NCI-H2227 treated with DMSO at 0.1 percent for 48 hours (cell line): Measurements from ENCODE around the gene CTDP1.
"Not testable (repeated sequence)": the region's sequence is repeated elsewhere in the genome, so short reads cannot be mapped to it uniquely, and the experiment has no call there.

ENCODE experiments used
- DNase-seq: peaks from one replicate; lab custom pipeline; 2025; lab: John Stamatoyannopoulos, UW

The CTDP1 gene

GRCh38 chr18:79742076-79742475, 62.5 kb downstream of the CTDP1 start:
- DNase-seq = no peak

GRCh38 chr18:79744625-79745024, 65.0 kb downstream of the CTDP1 start:
- DNase-seq = no peak

GRCh38 chr18:79746730-79747129, 67.1 kb downstream of the CTDP1 start:
- no peak for DNase-seq

DNA sequence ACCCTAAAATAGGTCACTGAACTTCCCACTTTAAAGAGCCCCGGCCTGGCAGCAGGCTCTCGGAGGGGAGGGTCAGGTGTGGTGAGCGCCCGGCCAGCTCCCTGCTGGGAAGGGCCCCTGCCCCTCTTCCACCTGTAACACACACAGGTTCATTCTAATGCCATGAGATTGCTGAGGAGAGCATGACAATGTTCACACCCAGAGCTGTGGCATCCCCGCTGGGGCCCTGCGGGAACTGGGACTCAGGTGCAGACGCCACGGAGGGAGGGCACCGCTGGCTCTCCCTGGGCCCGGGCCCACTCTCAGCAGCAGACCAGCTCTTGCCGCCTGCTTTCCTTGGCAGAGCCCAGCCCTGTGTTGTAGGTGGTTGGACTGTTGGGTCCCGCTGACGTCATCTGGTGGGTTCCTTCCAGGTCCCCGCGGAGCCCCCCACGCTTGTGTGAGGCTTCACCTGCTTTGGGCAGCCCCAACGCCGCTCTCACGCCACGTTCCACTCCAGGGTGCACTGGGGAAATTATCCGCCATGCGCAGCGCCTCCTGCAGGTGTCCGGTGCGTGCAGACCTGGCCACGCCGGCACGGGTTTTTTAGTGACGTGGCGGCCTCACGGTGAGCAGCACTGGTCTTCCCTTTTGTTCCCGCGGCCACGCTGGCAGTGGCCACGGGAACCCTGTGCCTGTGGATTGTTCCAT, 67.7 kb downstream of the CTDP1 start:
- no peak for DNase-seq

- DNase-seq = no peak
Observed at GRCh38 chr18:79748321-79749180, 68.9 kb downstream of the CTDP1 start.

- DNase-seq = no peak
Observed at GRCh38 chr18:79749251-79750191, 69.9 kb downstream of the CTDP1 start.

GRCh38 chr18:79750980-79751571, 71.5 kb downstream of the CTDP1 start:
- DNase-seq = no peak

GRCh38 chr18:79751918-79752578, 72.4 kb downstream of the CTDP1 start:
- DNase-seq = not testable (repeated sequence)

DNA sequence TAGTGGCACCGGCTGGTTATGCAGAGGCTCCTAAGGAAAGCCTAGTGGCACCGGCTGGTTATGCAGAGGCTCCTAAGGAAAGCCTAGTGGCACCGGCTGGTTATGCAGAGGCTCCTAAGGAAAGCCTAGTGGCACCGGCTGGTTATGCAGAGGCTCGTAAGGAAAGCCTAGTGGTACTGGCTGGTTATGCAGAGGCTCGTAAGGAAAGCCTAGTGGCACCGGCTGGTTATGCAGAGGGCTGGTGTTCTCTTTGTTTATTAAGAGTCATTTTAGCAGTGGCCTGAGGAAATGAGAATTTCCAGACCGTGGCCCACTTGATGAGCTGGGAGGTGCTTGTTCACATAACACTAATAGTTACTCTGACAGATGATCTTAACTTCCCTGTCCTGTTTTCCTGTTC, 73.3 kb downstream of the CTDP1 start:
- DNase-seq = not testable (repeated sequence)

DNA sequence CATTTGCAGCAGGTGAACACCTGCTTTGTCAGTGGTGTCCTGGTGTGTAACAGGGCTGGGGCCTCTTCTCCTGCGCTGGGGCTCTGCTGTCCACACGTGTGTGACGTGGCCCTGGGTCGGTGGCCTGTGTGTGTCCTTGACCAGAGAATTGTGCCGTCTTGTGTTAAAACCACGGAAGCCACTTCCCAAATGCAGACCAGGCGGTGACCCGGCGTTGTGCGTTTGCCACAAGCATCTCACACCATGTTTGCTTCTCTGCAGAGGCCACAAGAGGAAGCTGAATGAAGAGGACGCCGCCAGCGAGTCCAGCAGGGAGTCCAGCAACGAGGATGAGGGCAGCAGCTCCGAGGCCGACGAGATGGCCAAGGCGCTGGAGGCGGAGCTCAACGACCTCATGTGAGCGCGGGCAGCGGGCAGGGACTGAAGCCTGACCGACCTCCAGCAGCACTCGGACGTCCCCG, 73.8 kb downstream of the CTDP1 start:
- no peak for DNase-seq

- no peak for DNase-seq
Observed at GRCh38 chr18:79754022-79754761, 74.6 kb downstream of the CTDP1 start.

- no peak for DNase-seq
Observed at GRCh38 chr18:79754831-79755351, 75.3 kb downstream of the CTDP1 start.

GRCh38 chr18:79755496-79756142, 76.0 kb downstream of the CTDP1 start:
- DNase-seq = no peak

- no peak for DNase-seq
Observed at GRCh38 chr18:79756143-79756500, 76.5 kb downstream of the CTDP1 start.

DNA sequence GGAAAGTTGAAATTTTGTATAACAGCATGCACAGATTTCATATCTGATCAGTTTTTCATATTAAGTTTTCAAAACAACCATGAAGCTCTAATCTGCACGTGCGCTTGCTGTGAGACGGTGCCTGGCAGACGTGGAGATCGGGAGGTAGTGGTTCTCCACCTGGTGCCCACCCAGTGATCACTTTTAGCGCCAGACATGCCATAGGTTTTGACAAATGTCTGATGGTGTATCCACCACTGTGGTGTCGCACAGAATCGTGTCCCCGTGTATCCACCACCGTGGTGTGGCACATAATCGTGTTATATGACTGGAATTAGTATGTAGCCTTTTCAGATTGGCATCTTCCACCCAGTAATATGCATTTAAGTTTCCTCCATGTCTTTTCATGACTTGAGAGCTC, 77.2 kb downstream of the CTDP1 start:
- no peak for DNase-seq

- DNase-seq = no peak
Observed at GRCh38 chr18:79760348-79760747, 80.7 kb downstream of the CTDP1 start.

DNA sequence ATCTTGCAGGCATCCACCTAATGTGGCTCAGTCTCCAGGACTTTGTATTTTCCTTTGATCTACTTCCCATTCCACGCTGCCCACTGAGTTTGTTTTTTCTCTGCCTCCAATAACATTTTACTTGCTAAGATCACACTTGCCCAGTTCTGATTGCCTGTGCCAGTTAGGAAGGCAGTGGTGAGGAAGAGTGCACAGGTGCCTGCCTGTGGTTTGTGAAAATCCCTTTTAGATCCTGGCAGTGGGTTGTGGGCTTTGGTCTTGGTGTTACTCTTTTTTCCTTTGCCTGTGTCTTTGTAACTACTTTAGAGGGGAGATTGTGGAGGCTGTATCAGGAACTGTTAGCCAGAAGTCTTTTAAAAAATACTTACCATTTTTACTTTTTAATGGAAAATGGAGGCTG, 81.3 kb downstream of the CTDP1 start:
- DNase-seq = no peak

DNA sequence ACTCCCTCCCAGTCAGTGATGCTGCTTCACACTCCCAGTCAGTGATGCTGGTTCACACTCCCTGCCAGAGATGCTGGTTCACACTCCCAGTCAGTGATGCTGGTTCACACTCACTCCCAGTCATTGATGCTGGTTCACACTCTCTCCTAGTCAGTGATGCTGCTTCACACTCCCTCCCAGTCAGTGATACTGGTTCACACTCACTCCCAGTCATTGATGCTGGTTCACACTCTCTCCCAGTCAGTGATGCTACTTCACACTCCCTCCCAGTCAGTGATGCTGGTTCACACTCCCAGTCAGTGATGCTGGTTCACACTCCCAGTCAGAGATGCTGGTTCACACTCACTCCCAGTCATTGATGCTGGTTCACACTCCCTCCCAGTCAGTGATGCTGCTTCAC, 83.8 kb downstream of the CTDP1 start:
- no peak for DNase-seq

GRCh38 chr18:79764131-79764530, 84.5 kb downstream of the CTDP1 start:
- no peak for DNase-seq
